MM.1S (cell line): Measurements from ENCODE around the gene GEMIN2.

Source experiments
- CTCF ChIP-seq: fragments of 300-600 bp; sonication (generic); IDR thresholded peaks from 2 replicates; pipeline ENCODE4 v1.5.1; 2016; ENCODE audit warnings: antibody characterized with exemption, low read length, mixed read lengths
- EZH2 ChIP-seq: fragments of 300-600 bp; sonication (generic); optimal IDR thresholded peaks from 2 replicates; pipeline ENCODE3; 2017; ENCODE audit warnings: low read depth, mild to moderate bottlenecking, antibody characterized with exemption, low read length, mixed read lengths
- EZH2phosphoT487 ChIP-seq: fragments of 300-600 bp; sonication (generic); IDR thresholded peaks from 2 replicates; pipeline ENCODE4 v1.6.1; 2018; ENCODE audit warnings: antibody characterized with exemption, low read length

DNA sequence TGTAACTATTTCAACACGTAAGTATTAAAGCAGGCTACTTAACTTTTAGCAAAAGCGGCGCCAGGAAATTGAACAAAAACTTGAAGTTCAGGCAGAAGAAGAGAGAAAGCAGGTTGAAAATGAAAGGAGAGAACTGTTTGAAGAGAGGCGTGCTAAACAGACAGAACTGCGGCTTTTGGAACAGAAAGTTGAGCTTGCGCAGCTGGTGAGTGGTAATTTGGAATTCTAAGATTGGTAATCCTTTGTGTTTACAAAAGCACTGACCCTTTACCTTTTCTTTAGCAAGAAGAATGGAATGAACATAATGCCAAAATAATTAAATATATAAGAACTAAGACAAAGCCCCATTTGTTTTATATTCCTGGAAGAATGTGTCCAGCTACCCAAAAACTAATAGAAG, 64.9 kb downstream of the GEMIN2 start:
- TF ChIP-seq CTCF = no peak
- no peak for TF ChIP-seq EZH2
- no peak for TF ChIP-seq EZH2phosphoT487
